HG03439 (cell line): ENCODE data around the gene MICALL1.

Experiments
- ATAC-seq: cut with Tn5 transposase; IDR thresholded peaks from one replicate; pipeline ENCODE4 v1.9.1; 2021; ENCODE audit warnings: mild to moderate bottlenecking, moderate library complexity; ENCODE audit not compliant: unreplicated experiment

The MICALL1 gene

DNA sequence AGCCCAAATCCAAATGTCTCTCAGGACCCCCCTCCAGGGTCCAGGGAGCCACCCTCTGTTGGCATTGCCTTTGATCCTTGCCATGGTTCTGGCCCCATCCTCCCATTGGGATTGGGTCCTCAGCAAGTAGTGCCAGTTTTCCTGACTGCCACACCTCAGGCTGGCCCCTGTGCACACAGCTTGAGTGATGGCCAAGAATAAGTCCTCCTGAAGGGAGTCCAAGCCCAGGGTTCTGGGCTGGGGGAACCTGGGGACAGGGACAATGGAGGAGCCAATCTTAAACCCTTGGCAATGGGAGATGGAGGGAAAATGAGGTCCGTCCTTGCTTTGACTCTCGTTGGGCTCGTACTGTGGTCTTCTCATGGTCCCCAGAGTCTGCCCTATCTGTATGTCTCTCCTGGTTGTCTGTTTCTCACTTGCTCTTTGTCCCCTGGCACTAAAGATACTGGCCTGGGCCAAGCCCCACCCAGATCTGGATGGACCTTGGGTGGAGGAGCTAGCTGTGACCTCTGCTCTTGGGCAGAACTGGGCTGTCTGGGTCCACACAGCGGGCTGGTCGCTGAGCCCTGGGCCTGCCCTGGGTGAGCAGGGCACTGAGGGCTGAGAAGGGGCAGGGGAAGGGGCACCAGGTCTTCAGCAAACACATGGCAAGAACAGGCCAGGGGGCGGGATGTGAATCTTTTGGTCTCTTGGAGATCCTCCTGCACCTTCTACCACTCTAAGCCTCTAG lies 75.3 kb downstream of the MICALL1 start:
- ATAC-seq = no peak

DNA sequence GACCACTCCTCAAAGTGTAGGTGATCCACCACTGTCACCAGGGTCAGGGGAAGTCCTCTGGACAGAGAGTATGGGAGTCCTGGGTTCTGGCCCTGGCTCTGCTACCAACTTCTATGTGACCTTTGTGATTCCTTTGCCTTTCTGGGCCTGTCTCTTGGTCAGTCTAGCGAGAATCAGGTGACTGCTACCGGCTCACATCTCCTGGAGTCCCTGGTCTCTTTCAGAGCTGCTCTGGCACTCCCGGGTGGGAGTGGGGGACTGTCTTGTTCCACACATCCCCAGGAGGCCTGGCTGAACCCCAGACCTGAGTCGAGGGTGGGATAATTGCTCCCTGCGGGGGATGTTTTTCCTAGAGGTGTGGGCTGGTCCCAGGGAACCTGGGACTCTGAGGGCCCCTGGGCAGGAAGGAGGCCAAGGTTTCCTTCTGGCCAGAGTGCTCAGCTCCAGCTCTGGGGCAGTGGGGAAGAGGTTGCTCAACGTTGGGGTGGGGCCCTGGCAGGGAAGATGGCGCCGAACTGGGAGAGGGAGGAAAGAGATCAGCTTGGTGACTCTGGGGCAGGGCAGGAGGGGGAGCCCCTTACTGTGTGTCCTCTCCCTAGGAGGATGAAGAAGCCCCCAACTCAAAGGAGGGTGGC lies 76.2 kb downstream of the MICALL1 start:
- no peak for ATAC-seq

DNA sequence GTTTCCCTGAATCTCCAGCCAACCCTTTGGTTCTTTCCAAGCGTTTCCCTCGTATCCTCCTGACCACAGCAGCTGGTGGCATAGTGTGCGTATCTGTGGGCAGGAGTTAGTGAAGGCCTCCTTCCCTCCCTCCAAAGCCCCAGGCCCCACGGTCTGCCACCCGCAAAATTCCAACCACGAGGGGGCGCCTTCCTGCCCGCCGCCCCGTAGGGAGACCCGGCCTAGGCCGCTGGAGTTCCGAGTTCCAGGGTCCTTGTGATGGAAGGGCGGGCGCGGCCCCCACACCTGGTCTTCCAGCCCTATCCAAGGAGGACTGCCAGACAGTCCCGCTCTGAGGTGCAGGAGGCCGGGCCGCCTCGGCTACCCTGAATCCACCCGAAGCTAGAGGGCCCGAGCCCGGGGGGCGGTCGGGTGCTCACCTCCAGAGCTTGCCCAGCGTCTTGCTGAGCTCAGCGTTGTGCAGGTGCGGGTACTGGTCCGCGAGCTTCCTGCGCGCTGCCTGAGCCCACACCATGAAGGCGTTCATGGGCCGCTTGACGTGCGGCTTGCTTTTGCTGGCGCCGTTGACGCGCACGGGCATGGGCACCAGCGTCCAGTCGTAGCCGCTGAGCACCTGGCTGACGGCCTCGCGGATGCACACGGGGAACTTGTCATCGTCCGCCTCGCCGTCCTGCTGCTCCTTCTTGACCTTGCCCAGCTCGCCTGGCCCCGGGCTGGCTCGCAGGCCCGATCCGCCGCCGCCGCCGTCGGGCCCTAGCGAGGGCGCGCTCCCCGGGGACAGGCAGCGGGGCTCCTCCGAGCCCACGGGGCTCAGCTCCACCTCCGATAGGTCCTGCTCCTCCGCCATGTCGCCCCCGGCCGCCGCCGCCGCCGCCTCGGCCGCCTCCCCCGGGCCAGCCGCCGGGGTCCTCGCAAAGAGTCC lies 77.1 kb downstream of the MICALL1 start:
- no peak for ATAC-seq

DNA sequence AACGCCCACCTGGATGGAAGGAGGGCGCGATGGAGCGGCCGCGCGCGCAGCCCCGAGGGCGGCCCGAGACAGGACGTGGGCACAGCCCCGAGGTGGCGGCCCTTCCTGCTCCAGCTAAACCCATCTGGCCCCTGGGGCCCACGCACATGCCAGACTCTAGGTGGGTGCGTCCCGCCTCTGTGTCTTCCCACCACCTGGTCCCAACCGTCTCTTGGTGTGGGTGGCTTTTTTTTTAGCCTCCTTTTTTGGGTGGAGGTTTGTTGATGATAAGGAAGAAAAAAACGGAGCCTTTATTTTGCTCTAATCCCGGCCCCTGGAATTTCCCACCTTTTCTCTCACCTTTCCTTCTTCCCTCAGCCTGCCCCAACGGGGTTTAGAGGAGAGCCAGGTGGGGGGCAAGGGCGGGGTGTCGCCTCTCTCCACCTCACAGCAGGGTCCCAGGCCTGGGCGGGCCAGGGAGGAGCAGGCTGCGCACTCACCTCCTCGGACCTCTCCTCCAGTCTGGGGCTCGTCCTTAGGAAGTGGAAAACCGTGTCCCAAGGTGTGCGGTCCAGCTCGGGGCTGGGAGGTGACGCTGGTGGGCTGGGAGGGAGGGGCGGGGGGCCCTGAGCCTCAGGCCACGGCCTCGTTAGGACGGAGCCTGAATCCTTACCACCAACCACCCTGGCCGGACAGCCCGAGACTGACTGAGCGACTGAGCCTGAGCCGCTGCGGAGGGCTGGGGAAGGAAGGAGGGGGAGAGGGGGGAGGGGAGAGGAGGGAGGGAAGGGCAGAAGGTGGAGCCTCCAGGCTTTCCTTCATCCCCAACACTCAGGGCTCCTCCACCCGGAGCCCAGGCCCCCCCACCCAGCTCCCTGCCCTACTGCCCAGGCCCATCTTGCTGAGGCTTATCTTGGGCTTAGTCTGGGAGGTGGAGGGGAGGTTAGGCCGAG lies 78.0 kb downstream of the MICALL1 start, which contains the start of gene SOX10:
TSS of gene SOX10 (minus strand) at position 696 of the 932 bp plus-strand sequence. CDS start 771 bp downstream, outside the sequence.
- ATAC-seq = no peak

DNA sequence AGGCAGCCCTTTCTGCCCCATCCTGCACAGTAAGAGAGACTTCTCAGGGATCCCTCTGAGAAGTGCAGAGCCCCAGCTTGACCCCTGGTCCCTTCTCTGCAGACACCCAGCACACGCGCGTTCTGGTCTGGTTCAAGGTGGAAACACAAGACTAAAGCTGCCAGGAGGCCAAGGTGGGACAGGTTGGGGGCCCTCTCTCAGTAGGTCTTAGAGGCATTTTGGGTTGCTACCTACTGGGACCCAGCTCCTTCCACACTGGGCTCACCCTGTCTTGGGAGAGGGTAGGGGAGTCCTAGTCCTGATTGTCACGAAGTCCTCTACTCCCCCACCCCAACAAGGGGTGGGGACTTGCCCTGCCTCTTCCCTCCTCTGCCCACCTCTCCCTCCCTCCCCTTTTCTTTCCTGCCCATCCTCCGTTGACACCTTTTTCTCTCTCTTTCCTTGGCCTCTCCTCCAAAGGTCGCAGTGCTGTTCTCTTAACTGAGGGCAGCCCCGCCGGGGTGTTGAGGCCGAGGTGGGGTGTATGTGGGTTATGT lies 79.0 kb downstream of the MICALL1 start:
- no peak for ATAC-seq

DNA sequence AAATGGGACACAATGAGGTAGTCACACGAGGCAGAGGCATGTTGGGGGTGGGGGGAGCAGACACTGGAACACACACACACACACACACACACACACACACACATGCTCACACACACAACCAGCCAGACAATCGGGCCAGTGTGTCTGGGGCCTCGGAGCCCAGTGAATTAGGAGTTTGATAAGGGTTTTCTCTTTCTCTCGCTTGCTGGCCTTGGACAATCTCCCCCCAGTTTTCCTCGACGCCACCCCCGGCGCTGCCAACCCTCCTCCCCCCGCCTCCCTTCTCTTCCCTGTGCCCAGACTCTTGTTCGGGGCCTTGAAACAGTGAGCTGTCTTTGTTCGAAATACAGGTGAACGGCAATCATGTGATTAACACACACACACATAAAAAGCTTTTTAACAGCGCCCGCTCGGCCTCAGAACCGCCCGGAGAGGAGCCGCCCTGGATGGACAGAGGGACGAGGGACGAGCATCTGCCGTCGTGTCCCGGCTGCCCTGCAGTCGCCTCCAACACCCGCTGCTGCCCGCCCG lies 79.7 kb downstream of the MICALL1 start:
- ATAC-seq = no peak

DNA sequence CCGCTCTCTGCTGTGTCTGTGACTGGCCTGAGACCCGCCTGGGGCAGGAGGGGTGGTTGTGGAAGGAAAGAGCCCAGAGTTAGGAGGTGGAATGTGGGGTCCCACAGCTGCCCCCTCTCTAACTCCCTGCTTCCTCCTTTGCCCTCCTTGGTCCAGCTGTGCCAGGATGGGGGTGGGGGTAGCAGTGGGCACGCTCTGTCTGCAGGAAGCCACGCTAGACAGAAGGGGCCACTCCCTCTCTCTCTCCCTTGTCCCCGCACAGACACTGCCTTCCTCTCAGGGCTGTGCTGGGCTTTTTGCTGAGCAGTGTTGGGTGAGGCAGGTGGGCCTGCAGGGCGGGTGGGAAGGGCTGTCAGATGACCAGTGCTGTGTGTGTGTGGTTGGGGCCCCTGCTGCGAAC lies 80.3 kb downstream of the MICALL1 start:
- ATAC-seq = no peak

DNA sequence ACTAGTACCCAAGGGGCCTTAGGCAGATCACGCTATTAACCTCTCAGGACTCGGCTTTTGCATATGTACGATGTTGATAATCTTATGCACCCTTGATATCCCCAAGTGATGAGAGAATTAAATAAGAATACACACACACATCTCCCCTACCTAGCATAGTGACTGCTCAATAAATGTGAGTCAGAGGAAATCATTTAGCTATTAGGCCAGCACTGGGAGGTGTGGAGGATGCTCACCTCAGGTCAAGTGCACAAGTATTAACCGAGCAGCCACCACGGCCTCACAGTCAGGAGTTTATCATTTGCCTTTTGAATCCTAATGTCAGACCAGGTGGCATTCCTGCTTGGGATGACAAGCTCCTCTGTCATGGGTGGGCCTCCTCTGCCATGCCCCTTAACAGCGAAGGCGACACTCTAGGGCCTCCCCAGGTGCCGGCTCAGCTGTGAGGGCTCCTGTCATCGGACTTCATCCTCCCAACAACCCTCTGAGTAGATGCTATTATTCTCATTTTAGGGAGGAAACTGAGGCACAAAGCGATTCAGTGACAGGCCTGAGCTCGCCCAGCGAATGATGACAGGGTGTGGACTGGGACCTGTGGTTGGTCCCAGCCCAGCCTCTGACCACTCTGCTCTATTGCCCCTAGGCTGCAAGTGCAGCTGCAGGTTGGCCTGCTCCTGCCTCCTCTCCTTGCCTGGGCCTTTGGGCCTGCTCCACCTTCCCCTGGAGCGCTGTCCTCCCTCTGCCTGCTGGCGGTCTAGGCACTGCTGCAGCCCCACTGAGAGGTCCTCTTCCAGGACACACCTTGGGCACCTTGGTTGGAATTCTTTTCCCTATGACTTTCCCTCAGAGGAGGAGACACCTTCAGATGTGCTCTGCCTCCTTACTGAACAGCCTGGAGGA lies 83.3 kb downstream of the MICALL1 start:
- ATAC-seq = no peak

DNA sequence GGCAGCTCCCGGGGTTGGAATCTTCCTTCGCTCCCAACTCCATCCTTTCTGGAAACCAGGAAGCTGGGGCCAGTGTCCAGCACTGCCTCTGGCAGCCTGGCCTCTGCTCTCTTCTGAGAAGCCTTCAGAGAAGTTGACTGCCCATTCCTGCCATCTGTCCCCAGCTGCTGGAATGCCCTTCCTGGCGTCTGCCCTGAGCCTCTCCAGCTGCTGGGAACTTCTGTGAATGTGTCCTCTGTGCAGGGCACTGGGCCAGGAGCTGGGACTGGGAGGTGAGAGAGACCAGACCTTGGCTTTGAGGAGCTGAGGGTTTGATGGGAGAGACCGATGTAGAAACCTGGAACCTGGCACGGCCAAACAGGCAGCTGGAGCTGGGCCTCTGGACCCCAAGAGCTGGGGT lies 84.2 kb downstream of the MICALL1 start:
- no peak for ATAC-seq

DNA sequence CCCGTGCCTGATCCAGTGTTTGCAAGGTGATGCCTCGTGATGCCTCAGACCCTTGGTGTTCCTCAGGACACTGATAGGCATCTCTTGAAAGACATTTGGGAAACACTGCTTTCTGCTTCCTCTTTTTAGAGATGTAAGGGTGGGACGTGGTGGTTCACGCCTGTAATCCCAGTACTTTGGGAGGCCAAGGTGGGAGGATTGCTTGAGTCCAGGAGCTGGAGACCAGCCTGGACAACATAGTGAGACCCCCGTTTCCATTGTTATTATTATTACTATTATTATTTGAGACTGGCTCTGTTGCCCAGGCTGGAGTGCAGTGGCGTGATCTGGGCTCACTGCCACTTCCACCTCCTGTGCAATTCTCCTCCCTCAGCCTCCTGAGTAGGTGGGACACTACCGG lies 84.8 kb downstream of the MICALL1 start:
- no peak for ATAC-seq

DNA sequence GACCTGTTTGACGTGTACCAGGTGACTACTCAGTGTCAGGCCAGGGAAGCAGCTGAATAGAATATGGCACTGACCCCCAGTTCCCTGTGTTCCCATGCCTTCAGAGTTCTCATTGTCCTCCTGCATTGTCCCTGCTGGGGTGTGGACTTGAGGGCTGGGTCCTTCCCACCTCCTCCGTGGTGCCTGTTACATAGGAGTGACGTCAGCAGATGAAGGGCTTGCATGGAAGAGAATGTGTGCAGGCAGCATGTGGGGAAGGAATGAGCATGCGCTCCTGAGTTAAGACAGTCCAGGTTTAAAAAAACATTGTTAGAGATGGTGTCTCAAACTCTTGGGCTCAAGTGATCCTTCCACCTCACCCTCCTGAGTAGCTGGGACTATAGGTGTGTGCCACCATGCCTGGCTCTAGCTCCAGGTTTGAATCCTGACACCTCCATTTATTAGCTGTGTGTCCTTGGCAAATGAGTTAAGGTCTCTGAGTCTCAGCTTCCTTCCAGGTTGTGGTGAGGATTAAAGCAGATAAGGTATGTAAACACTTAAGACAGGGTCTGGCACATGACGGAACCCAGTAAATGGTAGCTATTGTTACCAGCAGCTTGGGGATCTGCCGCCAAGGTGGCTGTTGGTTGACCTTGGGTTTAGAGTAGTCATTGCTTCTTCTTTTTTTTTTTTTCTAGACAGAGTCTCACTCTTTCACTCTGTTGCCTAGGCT lies 85.8 kb downstream of the MICALL1 start:
- no peak for ATAC-seq
